Bone marrow (tissue), 2 donors: ENCODE results near the gene OR5K3.

Source experiments
- DNase-seq, 2 donors: peaks; one replicate each; lab custom pipeline; 2025; lab: John Stamatoyannopoulos, UW

The OR5K3 gene

GRCh38 chr3:98434412-98434811 is 43.9 kb downstream of the OR5K3 start:
- DNase-seq, result no peak

DNA sequence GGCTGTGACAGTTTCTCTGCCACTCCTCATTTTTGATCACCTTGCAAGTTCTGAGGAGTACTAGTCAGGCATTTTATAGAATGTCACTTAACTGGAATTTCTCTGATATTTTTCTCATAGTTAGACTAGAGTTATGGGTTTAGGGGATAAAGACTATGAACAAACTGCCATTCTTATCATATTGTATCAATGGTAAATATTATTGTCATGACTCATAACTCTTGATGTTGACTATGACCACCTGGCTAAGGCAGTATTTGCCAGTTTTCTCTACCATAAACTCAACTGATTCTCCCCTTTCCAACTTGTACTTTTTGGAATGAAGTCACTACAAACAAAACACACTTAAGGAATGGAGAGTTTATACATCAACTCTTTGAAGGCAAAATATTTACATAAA is 49.8 kb downstream of the OR5K3 start:
- no peak for DNase-seq
